Amygdala (tissue), 56 donors: Measurements from ENCODE around the gene TTLL6.

Experiments used
- DNase-seq, 56 donors: peaks; one replicate each; lab custom pipeline; 2025; lab: John Stamatoyannopoulos, UW

Gene TTLL6

GRCh38 chr17:48746916-48747444, 70.0 kb downstream of the TTLL6 start:
- DNase-seq: no peak

- no peak for DNase-seq
Observed at GRCh38 chr17:48745381-48746275, 71.4 kb downstream of the TTLL6 start.

- no peak for DNase-seq
Observed at GRCh38 chr17:48740537-48740936, 76.5 kb downstream of the TTLL6 start.

- DNase-seq: no peak
Observed at GRCh38 chr17:48738803-48739526, 78.1 kb downstream of the TTLL6 start.

GRCh38 chr17:48738424-48738802, 78.6 kb downstream of the TTLL6 start:
- DNase-seq: no peak

- DNase-seq: no peak
Observed at GRCh38 chr17:48737330-48738043, 79.5 kb downstream of the TTLL6 start.

GRCh38 chr17:48735062-48735351, 82.0 kb downstream of the TTLL6 start:
- no peak for DNase-seq

- no peak for DNase-seq
Observed at GRCh38 chr17:48734333-48735061, 82.5 kb downstream of the TTLL6 start.

GRCh38 chr17:48733632-48734328, 83.2 kb downstream of the TTLL6 start:
- no peak for DNase-seq

- DNase-seq: no peak
Observed at GRCh38 chr17:48732688-48733629, 84.1 kb downstream of the TTLL6 start.

- no peak for DNase-seq
Observed at GRCh38 chr17:48731355-48731754, 85.7 kb downstream of the TTLL6 start.

- no peak for DNase-seq
Observed at GRCh38 chr17:48730240-48730550, 86.8 kb downstream of the TTLL6 start.

GRCh38 chr17:48729335-48730239, 87.4 kb downstream of the TTLL6 start:
- no peak for DNase-seq

- DNase-seq: no peak
Observed at GRCh38 chr17:48728232-48729231, 88.5 kb downstream of the TTLL6 start, which contains the start of gene HOXB13. HOXB13 (minus strand) TSS chr17:48728750; CDS start chr17:48728593, 157 bp downstream.

- DNase-seq: no peak
Observed at GRCh38 chr17:48727415-48728175, 89.4 kb downstream of the TTLL6 start.

GRCh38 chr17:48726916-48727286, 90.1 kb downstream of the TTLL6 start:
- DNase-seq: no peak
